ENCODE results near the gene JAG2.

DNA sequence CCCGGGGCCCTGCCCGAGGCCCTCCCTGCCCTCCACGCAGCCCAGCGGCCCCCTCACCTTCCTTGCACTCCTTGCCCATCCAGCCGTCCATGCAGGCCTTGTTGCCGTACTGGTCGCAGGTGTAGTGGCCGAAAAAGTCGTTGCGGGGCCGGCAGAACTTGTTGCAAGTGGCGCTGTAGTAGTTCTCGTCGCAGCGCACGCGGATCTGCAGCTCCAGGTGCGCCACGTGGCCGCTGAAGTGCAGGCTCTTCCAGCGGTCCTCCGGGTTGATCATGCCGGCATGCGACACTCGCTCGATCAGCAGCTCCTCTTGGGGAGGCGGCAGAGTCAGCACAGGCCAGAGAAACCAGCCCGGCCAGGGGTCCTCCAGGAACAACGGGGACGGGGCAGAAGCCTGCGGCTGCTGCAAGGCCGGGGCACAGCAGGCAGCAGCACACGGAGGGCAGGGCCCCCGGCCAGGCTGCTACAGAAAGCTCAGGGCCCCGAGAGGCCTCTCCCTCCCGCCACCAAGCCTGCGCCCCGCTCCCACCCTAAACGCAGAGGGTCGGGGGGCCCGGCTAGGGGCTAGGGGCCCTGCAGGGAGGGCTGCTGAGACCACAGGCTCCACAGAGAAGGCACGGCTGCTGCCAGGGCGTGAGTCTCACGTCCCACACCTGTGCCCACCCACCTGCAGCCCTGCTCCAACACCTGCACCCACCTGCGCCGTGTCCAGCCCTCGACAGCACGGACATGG, 12.7 kb downstream of the JAG2 start:
- TF ChIP-seq, protein P1, sequence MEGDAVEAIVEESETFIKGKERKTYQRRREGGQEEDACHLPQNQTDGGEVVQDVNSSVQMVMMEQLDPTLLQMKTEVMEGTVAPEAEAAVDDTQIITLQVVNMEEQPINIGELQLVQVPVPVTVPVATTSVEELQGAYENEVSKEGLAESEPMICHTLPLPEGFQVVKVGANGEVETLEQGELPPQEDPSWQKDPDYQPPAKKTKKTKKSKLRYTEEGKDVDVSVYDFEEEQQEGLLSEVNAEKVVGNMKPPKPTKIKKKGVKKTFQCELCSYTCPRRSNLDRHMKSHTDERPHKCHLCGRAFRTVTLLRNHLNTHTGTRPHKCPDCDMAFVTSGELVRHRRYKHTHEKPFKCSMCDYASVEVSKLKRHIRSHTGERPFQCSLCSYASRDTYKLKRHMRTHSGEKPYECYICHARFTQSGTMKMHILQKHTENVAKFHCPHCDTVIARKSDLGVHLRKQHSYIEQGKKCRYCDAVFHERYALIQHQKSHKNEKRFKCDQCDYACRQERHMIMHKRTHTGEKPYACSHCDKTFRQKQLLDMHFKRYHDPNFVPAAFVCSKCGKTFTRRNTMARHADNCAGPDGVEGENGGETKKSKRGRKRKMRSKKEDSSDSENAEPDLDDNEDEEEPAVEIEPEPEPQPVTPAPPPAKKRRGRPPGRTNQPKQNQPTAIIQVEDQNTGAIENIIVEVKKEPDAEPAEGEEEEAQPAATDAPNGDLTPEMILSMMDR (IDR thresholded peaks at IDR 0.05; ENCODE audit: borderline replicate concordance, extremely low read depth, low read length, poor library complexity, severe bottlenecking) = no peak
- TF ChIP-seq EZH2 (IDR thresholded peaks at IDR 0.05; ENCODE audit: borderline replicate concordance, low read depth, low read length, severe bottlenecking) = no peak

All from DND-41 (cell line).